Dermis microvascular lymphatic vessel endothelial cell (primary cell): ENCODE results near the gene EYA2. TPM values are rescaled to one million over a fixed set of nuclear protein-coding genes. Genes with fewer than 3 reads are reported as not detected.
"Not testable (repeated sequence)": the region's sequence is repeated elsewhere in the genome, so short reads cannot be mapped to it uniquely, and the experiment has no call there.

Source experiments
- DNase-seq, 2 donors: peaks; one replicate each; pipeline versions ENCODE4 v3.0.0 to v3.0.0-alpha.2; 2010; ENCODE audit warnings: low read depth in 2 of 2
- total RNA-seq: library from RNA; depleted of rRNA; stranded (reverse); fragments of >200 nt; gene quantifications from 2 replicates; pipeline ENCODE4 v1.2.1, GENCODE V29; 2014

Gene EYA2
- total RNA-seq, 1 donor from 2014 or later, result not detected

DNA sequence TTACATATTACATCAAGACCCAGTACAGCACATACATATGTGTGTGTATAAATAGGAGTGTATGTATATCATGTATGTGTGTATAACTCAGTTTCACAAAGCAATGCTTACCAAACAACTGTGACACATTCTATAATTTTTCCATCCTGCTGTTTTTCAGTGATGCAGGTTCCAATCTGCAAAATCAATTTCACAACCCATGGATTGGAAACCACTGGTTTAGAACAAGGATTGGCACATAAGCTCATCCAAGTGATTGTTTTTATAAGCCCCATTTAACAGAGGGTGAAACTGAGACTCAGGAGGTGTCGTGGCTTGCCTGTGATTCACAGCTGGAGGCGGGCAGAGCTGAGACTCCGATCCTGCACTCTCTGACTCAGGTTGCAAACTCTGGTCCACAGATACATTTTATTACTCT, 303.6 kb downstream of the EYA2 start:
- DNase-seq, result no peak

DNA sequence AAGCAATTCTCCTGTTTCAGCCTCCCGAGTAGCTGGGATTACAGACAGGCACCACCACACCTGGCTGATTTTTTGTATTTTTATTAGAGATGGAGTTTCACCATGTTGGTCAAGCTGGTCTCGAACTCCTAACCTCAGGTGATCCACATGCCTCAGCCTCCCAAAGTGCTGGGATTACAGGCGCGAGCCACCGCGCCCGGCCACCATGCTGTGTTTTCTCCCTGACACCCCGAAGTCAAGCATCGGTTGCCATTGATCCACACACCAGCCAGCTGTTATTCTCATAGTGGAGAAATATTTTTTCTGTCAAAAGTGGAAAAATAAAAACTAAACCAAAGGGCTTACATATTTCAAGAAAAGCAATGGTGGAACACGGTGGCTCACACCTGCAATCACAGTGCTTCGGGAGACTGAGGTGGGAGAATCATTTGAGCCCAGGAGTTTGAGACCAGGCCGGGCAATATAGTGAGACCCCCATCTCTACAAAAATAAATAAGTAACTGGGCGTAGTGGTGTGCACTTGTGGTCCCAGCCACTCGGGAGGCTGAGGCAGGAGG, 304.4 kb downstream of the EYA2 start:
- DNase-seq, result no peak

DNA sequence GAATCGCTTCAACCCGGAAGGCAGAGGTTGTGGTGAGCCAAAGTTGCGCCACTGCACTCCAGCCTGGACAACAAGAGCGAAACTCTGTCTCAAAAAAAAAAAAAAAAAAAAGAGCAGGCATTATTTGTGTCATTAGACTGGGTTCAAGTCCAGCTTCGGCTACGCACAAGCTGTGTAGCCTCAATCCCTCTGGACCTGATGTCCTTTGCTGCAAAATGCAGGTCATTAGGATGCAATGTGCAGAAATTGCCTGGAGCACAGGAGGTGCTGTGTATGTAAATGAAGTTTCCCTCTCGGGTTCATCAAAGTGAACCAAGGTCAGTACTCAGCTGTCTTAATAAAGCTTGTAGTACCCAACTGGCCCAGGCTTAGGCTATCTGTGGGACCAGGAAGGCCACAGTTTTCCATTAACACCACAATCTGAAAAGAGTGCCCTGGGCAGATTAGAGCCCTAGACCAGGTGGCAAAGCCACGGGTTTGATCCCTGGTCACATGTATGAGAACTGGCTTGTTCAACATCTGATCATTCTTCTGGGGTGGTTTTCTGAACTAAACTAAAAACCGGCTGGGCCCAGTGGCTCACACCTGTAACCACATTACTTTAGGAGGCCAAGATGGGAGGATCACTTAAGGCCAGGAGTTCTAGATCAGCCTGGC, 306.6 kb downstream of the EYA2 start:
- no peak for DNase-seq

DNA sequence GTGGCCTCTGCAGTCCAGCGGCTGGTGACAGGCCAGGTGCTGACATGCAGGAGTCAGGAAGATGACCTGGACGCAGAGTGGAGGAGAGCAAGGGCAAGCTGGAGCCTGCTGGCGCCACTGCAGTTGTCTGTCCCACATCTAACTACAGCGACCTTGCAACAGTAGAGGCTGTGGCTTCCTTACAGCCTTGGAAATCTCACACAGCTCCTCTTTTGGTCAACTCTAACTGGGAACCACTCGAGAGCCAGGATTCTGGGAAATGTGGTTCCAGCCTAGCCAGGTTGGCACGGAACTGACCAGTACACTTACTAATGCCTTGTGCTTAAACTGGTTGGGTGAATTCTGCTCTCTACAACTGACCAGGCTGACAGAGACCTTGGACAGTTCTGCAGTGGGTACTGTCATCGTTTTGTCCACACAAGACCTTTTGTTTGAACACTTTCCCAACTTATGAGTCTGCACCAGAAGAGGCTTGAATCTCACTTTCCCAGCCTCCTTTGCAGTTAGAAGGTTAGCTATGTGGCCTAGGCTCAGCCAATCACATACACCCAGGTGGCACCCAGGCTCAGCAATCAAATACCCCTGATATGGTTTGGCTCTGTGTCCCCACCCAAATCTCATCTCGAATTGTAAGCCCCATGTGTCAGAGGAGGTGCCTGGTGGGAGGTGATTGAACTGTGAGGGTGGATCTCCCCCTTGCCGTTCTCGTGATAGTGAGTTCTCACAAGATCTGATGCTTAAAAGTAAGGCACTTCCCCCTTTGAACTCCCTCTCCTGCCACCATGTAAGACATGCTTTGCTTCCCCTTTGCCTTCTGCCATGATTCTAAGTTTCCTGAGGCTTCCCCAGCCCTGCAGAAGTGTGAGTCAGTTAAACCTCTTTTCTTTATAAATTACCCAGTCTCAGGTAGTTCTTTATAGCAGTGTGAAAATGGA, 308.4 kb downstream of the EYA2 start:
- DNase-seq, result no peak

DNA sequence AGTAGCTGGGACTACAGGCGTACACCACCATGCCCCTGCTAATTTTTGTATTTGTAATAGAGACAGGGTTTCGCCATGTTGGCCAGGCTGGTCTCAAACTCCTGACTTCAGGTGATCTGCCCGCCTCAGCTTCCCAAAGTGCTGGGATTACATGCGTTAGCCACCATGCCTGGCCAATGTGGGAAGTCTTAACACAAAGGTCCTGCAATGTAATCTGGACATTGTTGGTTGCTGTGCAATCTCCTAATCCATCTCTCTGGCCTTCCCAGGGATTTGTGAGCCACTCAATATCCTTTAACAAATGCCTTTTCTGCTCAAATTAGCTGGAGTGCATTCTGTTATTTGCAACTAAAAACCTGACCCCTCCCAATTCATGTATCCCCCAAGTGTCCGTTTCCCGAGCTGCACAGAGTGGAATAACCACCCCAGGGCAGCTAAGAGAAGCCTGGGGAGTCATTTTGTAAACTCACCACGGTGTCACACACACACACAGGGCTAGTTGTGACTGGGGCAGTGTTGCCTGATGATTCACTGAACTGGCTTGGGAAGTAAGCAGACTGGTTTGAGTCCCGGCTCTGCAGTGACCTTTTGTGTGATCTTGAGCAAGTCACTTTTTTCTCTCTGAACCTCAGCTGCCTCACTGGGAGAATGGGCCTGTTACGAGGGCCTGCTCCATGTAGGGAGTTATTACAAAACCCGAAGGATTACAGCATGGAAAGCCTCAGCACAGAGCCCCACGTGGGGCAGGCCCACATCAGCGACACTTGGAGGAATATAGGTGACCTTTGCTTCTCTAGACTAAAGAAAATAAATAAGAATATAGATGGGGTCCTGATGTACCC, 309.6 kb downstream of the EYA2 start:
- no peak for DNase-seq

DNA sequence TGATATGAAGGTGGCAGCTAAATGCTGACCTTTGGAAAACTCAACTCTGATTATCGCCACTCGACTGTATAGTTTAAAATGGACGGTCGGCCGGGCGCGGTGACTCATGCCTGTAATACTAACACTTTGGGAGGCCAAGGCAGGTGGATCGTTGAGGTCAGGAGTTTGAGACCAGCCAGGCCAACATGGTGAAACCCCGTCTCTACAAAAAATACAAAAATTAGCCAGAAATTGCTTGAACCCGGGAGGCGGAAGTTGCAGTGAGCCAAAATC, 310.1 kb downstream of the EYA2 start:
- DNase-seq, result not testable (repeated sequence)

DNA sequence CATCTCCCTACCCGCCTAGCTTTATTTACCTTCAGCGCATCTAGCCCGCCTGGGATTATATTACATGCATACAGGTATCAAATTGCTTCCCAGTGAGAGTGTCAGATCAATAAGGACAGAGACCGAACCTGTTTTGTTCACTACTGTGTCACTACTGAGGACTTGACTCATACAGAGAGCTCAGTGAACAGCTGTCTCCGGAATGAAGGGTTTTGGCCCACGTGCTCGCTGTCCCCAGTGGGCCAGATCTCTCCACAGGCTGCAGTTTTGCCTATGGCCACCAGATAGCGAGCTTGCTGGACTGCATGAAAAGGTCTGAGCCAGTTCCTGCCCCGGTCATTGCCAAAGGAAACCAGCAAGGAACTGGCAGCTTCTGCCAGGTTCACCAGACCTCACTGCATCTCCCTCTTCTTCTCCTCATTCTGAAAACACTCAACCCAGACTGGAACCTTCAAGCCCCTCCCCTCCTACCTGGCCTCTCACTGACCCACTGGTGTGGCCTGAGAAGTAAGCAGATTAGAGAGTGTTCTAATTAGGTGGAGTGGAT, 311.0 kb downstream of the EYA2 start:
- DNase-seq, result peak; percentile 50 to 77

DNA sequence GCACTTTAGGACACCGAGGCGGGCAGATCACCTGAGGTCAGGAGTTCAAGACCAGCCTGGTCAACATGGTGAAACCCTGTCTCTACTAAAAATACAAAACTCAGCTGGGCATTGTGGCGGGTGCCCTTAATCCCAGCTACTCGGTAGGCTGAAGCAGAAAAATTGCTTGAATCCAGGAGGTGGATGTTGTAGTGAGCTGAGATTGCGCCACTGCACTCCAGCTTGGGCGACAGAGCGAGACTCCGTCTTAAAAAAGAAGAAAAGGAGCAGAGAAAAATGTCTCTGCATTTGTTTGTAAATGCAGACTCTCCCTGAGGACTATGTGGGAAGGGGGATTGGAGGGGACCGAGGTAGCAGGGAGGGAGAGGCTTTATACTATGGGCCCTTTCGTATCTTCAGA, 311.9 kb downstream of the EYA2 start:
- DNase-seq, result not testable (repeated sequence)

DNA sequence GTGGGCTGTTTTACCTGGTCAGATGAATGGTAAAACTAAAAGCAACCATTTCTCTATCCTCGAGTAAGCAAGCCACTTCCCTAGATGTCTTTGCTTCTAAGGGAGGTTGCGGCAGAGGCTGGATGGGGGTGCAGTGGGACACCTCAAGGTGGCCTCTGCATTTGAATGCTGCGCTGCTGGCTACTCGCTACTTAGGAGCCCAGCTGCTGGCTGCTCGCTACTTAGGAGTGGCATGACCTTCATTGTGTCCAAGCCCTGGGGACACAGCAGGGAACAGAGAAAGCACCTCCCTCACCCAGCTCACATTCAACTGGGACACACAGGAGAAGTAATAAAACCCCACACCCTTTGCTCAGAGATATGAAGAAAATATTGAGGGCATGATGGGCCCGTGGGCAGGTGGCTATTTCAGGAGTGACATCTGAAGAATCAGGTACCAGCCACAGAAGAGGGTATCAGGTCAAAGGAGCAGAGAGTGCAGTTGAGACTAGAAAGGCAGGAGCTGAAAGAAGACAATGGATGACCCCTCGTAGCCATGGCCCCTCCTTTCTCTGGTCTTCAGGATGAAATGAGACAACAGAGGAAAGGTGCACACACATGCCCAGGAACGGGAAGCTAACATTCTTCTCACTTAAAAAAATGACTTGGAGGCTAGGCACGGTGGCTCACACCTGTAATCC, 312.5 kb downstream of the EYA2 start:
- no peak for DNase-seq

DNA sequence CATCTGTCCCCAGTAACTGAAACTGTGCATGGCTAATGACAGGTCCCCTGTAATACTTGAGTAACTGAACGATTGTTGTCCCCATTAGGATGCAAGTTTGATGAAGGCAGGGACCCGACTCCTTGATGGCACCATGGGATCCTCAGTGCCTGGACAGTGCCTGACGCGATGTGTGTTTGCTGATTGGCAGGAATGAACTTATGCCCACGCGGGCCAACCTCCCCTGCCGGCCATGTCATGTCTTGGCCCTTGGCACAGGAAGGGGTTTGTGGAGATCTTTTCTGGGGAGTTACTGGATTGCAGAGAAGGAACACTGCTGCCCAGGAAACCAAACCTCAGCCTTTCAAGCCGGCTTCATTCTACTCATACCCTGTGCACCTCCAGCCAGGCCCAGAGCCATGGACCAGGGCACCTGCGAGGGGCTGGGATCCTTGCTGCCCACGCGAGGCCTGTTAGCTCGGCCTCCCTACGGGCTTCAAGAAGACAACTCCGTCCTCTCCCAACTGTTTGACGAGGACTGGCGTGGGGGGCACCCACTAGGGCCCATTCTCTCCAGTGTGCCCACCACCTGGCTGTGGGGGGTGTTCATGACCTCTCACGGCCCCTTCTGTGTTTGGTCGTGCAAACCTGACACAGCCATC, 314.0 kb downstream of the EYA2 start:
- DNase-seq, result no peak

DNA sequence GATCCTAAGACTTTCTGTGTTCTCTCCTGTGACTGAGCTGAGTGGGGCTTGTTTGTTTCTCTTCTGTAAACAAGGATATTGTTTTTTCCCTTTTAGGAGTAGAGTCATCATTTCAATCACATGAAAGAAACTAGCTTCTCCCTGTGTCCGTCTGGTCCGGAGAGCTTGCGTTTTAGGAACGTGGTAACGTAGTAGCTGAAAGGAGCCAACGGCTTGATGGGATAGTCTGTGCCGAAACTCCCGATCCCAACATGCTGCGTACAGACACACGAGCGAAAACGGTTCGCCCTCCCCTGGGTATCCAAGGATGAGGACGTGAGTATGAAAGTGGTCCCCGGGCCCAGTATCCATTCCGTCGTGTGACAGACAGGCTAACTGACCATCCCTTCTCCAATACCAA, 315.3 kb downstream of the EYA2 start:
- no peak for DNase-seq

DNA sequence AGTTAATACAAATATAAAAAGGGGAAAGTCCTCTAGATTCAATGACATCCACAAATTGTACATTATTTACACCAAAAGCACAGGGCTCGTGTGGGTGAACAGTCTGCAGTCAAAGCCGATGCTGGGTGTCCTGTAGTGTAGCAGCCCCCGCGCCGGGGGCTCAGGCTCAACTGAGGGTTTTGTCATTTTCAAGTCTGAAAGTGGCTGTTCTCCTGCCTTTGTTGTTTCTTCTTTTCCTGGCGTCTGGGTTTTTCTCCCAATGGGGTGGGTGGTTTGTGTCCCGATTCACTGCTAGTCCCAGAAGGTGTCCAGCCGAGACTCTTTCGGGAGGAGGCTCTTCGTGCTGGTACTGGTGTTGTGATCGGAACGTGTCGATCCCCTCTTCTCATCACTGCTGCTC, 315.8 kb downstream of the EYA2 start:
- DNase-seq, result no peak

DNA sequence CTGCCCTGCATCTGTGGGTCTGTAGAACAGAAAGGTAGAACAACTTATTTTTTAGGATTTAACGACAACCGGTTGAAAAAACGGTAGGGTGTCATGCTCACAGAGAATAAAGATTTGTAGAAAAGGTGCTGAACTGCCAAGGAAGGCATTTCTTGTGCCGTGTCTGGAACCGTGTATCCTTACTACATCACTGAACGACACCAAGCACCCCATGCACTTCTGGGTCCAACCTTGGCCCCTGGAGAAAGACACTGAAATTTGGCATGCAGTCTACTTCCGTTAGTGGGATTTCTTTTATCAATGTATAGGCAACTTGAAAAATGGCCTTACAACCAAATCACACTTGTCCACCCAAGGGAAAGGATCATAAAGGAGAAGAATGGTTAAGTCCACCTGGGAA, 316.4 kb downstream of the EYA2 start:
- DNase-seq, result no peak

DNA sequence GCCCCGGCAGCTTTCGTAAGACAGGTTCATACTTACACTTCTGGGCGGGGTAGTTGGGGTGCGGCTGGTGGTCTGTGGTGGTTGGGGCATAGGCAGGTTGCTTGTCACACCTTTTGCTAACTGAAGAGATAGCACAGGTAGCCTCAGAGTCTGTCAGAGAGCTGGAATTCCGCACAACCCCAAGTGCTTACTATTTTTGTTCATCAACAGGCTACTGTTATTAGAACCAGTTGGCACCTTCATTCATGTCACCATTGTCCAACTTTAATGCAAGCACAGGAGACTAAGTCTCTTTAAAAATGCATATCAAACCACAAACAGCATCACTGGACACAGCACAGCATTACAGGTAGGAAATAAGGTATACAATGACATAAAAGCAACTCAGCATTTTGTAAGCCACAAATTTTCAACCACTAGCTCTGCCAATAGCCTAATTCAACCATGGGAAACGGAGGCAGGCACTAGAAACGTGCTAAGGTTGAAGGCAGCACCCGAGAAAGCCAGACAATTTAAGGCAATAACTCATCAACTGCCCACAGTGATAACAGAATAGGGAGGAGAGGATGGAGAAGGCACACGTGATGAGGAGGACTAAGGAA, 318.1 kb downstream of the EYA2 start:
- no peak for DNase-seq

DNA sequence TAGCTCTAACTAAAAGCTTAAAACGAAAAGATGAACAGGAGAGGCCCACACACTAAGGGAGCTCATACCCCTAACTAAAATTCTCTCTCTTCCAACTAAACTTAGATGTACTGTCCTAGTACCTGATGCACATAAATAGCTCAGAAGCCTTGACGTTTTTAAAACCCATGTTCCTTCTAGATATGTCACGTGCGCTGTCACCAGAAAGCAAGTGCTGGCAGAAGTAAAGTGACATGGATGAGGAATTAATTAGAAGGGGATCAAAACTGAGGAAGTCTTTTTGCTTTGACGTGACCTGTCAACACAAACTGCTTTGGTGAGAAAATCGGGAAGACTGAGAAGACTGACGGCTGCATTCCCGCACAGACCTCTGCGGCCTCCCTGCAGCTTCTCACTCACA, 319.3 kb downstream of the EYA2 start:
- DNase-seq, result no peak

DNA sequence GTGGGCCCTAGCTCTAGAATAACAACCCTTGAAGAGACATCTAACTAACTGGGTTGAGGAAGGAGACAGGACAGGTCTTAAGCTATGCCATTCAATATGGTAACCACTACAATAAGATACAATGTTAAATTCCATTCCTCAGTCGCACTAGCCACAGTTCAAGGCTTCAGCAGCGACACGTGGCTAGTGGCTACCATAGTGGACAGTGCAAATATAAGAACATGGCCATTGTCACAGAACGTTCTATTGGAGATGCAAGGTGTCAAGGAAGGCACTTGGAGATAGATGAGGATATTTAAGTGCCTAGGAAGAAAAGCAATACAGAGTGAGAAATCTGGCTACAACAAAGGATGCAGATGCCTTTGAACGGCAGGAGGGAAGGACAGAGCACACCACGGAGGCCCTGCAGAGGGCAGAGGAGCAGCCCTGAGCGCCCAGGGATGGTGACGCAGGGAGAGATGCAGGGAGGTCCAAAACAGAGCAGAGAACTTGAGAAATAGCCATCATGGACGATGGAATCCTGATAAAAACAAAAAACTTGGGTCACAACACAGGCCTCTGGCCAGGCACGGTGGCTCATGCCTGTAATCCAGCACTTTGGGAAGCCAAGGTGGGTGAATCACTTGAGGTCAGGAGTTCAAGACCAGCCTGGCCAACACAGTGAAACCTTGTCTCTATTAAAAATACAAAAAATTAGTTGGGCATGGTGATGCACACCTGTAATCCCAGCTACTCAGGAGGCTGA, 321.2 kb downstream of the EYA2 start:
- DNase-seq, result no peak

DNA sequence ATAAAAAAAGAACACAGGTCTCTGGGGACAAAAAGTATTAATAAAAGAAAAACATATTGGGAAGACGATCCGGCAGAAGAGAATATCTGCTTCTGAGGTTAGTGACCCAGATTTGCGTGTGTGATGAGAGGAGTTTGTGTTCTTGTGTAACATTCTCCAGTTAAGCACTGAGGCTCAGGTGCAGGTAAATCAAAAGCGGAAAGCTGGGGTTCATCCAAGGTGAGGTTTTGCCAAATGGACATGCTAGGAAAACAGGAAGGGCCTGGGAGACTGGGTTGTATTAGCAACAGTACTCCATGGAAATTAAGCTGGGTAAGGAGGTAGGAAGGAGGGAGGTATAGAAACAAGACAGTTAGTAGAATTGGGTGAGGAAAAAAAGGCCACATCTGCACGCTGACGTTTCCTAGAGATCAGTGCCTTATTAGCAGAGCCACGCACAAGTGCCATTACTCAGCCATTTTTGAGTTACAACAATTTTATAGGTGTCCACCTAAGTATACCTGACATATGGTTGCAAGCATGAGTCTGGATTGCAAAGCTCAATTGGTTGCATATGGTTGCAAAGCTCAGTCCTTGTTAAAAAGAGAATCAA, 322.3 kb downstream of the EYA2 start:
- no peak for DNase-seq

DNA sequence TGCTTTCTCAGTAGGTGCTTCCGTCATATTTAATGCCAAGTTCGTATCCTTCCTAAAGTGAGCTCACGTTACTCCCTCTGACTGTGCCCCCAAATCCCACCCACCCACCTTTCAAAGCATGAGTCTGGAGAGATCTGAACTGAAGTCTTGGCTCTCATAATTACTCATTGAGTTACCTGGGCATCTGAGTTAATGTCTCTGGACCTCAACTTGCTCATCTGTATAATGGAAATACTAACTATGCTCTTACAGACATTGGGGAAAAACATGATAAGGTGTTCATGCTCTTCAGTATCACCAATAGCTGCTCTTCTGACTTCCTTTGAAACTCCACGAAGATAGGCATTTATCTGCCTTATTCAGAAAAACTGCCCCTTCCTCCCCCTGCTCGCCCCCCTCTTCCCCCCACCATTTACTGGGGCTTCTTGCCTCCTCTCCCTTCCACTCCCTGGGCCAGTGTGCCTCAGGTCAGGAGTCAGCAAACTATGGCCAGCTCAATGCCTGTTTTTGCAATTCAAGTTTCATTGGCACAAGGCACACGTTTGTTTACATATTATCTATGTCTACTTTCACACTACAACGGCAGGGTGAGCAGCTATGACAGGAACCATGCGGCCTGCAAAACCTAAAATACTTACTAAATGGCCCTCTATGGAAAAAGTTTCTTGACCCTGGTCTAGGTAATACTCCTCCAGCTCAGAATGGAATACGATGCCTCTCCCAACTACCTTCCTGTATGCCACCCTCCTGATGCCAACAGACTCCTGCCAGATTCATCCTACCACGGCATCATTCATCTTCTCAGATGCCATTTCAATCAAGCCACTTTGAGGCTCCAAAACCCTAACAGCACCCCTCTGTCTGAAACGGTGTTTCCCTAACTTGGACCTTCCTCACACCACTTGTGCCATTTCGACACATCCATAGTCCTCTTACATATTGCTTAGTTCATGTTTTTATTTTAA, 323.1 kb downstream of the EYA2 start:
- DNase-seq, result no peak
